ENCODE results near the gene TP53TG5.

- no peak for TF ChIP-seq TCF12 (IDR thresholded peaks at IDR 0.05; ENCODE audit: low read depth, low read length)
- TF ChIP-seq POLR2A (IDR thresholded peaks at IDR 0.05; ENCODE audit: control extremely low read depth in 1 of 2, low read depth in 2 of 2, low read length in 2 of 2), result no peak
- TF ChIP-seq CTCF (IDR thresholded peaks at IDR 0.05; ENCODE audit: control extremely low read depth in 1 of 3, insufficient read depth in 1 of 3, low read depth in 1 of 3, low read length in 3 of 3), result no peak
- TF ChIP-seq RBBP5 (IDR thresholded peaks at IDR 0.05; ENCODE audit: borderline replicate concordance, low read depth, low read length), result no peak
- TF ChIP-seq SAP30 (IDR thresholded peaks at IDR 0.05; ENCODE audit: insufficient read depth, insufficient replicate concordance, low read length), result no peak
- TF ChIP-seq SIX5 (IDR thresholded peaks at IDR 0.05; ENCODE audit: low read depth, low read length), result no peak
- no peak for TF ChIP-seq PHF8 (conservative IDR thresholded peaks at IDR 0.05; ENCODE audit: low read depth, low read length)
- no peak for TF ChIP-seq CBX5 (IDR thresholded peaks at IDR 0.05; ENCODE audit: low read depth, low read length)
- no peak for TF ChIP-seq YY1 (IDR thresholded peaks at IDR 0.05; ENCODE audit: low read depth, low read length)
Measured at GRCh38 chr20:45391559-45391958, 13.4 kb upstream of the TP53TG5 start.

Data from H1 (cell line).